Fibroblast of skin of left biceps (primary cell): ENCODE measurements around the gene SYT15B.
"Not testable (repeated sequence)": the region's sequence is repeated elsewhere in the genome, so short reads cannot be mapped to it uniquely, and the experiment has no call there.

Source experiments
- DNase-seq, 2 experiments: peaks; one replicate each; pipeline ENCODE4 v3.0.0-alpha.2; 2013; ENCODE audit warnings: low read depth in 2 of 2

SYT15B gene

GRCh38 chr10:47725740-47726139 is 37.7 kb downstream of the SYT15B start:
- not testable (repeated sequence) for DNase-seq

GRCh38 chr10:47725047-47725446 is 38.3 kb downstream of the SYT15B start:
- DNase-seq, result not testable (repeated sequence)

DNA sequence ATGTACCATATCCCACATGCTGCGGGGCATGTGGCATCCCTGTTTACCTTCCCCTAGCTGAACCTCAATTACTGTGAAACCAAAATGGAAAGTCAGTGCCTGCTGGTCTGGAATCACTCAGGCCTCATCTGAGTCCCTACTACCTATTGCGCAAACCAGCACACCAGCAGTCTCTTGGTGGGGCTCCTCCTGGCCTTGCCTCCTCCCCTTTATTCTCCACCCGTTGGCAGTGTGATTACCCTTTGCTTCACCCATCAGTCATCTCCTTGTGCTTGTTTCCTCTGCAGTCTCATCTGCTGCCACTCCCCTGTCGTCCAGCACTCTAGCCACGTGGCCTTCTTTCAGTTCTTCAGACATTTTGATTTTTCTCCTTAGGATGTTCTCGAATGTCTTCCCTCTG is 39.3 kb downstream of the SYT15B start:
- not testable (repeated sequence) for DNase-seq

- not testable (repeated sequence) for DNase-seq
Measured at GRCh38 chr10:47723362-47723761, 40.0 kb downstream of the SYT15B start.

GRCh38 chr10:47717011-47717769 is 46.2 kb downstream of the SYT15B start:
- DNase-seq, result not testable (repeated sequence)
